ENCODE measurements around the gene SRP68.

SRP68 gene

GRCh38 chr17:76089680-76090516 lies 17.6 kb upstream of the SRP68 start:
- DNase-seq = no peak

- DNase-seq = no peak
Observed at GRCh38 chr17:76088868-76089576, 16.7 kb upstream of the SRP68 start.

- no peak for DNase-seq
Observed at GRCh38 chr17:76088041-76088867, 15.9 kb upstream of the SRP68 start.

GRCh38 chr17:76087531-76087930 lies 15.2 kb upstream of the SRP68 start:
- DNase-seq = no peak

- no peak for DNase-seq
Observed at GRCh38 chr17:76086384-76086783, 14.1 kb upstream of the SRP68 start.

- DNase-seq = no peak
Observed at GRCh38 chr17:76085731-76086366, 13.5 kb upstream of the SRP68 start.

GRCh38 chr17:76085066-76085730 lies 12.9 kb upstream of the SRP68 start:
- DNase-seq = no peak

GRCh38 chr17:76083536-76084182 lies 11.3 kb upstream of the SRP68 start:
- DNase-seq = no peak

- DNase-seq = no peak
Observed at GRCh38 chr17:76082326-76083251, 10.3 kb upstream of the SRP68 start.

- DNase-seq = no peak
Observed at GRCh38 chr17:76081295-76082210, 9.2 kb upstream of the SRP68 start.

GRCh38 chr17:76080768-76081287 lies 8.5 kb upstream of the SRP68 start:
- DNase-seq = no peak

- peak in 3 of 6 experiments; percentile 11 to 55 (median 13) for DNase-seq
Observed at GRCh38 chr17:76079956-76080767, 7.8 kb upstream of the SRP68 start.

- no peak for DNase-seq
Observed at GRCh38 chr17:76079535-76079955, 7.2 kb upstream of the SRP68 start.

GRCh38 chr17:76078860-76079534 lies 6.7 kb upstream of the SRP68 start, which contains the start of gene ZACN:
ZACN (plus strand) TSS chr17:76079182; CDS start chr17:76079265, 83 bp downstream.
- DNase-seq = no peak

- peak in 1 of 6 experiments; percentile 33 for DNase-seq
Observed at GRCh38 chr17:76078370-76078769, 6.1 kb upstream of the SRP68 start.

- DNase-seq = no peak
Observed at GRCh38 chr17:76077584-76078110, 5.3 kb upstream of the SRP68 start.

Measured in stimulated activated naive CD4-positive, alpha-beta T cell (primary cell).